Measurements from ENCODE around the gene PCDHB1.

GRCh38 chr5:141041427-141041785 is 9.8 kb upstream of the PCDHB1 start:
- TF ChIP-seq CTCF (IDR thresholded peaks at IDR 0.05) (no peak), POLR2AphosphoS5 (IDR thresholded peaks at IDR 0.05; ENCODE audit: insufficient read depth in 1 of 2, low read depth in 1 of 2) (no peak), POLR2A (IDR thresholded peaks at IDR 0.05) (no peak)
